A204.1 (cell line): ENCODE data around the gene WDSUB1.

Experiments
- FAIRE-seq: peaks from 2 replicates; lab custom pipeline; 2012; peaks lifted over from hg19 to GRCh38; lab: Jason Lieb, UNC

WDSUB1 gene

DNA sequence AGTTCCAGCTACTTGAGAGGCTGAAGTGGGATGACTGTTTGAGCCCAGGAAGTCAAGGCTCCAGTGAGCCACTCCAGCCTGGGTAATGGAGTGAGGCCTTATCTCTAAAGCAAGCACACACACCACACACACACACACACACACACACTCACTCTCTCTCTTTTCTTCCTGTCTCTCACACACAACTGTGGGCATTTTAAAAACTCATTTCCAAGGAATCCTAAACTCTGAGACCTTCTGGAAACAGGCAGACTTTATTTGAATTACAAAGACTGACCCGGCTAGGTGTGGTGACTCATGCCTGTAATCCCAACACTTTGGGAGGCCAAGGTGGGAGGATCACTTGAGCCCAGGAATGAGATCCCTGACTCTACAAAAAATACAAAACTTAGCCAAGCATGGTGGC, 21.3 kb downstream of the WDSUB1 start:
- no peak for FAIRE-seq

DNA sequence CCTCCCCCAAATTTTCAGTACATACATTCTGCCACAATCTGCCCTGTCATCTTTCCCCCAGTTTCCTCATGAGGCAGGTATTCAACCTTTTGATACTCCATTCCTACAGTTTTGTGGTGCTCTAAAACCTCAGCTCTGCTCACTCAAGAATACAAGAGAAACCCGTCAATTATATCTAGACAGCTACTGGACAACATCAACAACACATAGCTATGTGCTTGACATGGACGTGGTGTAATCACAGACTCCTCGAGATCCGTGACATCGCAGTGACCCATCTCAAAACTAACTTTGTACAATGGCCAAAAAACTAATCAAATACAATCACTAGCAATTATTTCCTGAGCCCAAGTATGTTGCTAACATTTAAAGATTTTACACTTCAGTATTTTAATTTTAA, 23.6 kb downstream of the WDSUB1 start:
- FAIRE-seq = no peak

DNA sequence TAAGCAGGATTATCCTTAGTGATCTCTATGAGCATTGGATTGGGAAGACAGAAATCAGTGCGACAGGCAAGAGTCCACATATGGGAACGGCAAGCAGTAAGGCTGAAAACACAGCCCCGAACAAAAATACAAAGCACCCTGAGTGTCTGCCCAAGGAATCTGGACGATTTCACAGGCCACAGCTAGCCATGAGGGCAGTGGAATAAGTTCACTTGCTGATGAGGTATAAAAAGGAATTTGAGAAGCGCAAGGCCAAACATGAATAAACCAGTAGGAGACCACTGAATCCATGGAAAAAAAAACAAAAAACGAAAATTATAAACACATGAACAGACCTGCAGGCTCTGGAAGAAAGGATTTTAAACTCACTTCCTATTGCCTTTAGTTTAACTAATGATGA, 24.3 kb downstream of the WDSUB1 start:
- no peak for FAIRE-seq

DNA sequence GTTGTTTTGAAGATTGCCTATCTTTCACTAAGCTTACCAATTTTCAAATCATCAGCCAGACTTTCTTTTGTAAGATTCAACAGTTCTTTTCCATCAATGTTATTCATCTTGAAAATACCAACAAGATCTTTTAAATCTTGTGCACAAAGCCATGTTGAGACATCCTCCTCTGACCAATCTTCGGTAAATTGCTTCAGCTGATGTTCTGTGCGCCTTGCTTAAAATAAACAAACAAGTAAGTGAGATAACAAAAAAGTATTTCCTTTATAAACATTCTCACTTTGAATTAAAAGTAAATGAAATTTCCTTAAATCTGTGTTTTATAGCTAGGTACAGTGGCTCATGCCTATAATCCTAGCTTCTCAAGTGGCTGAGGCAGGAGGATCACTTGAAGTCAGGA, 30.3 kb downstream of the WDSUB1 start:
- no peak for FAIRE-seq

DNA sequence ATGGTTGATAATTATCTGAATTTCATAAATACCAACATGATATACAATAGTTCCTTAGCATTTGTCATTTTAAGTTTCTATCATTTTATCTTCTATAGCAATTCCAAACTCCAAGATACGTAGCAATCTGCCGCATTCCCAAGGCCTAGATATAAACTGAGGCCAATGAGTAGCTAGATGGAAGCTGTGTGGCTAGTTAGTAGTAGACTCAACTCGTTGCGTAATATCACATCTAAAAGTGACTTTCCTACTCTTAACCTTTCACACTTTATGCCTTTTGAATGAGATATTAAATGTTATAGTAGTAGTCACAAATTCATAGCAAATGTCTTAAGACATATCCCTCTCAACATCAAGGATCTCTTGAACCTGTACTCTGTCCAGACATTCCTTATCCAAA, 33.6 kb downstream of the WDSUB1 start:
- FAIRE-seq = no peak

DNA sequence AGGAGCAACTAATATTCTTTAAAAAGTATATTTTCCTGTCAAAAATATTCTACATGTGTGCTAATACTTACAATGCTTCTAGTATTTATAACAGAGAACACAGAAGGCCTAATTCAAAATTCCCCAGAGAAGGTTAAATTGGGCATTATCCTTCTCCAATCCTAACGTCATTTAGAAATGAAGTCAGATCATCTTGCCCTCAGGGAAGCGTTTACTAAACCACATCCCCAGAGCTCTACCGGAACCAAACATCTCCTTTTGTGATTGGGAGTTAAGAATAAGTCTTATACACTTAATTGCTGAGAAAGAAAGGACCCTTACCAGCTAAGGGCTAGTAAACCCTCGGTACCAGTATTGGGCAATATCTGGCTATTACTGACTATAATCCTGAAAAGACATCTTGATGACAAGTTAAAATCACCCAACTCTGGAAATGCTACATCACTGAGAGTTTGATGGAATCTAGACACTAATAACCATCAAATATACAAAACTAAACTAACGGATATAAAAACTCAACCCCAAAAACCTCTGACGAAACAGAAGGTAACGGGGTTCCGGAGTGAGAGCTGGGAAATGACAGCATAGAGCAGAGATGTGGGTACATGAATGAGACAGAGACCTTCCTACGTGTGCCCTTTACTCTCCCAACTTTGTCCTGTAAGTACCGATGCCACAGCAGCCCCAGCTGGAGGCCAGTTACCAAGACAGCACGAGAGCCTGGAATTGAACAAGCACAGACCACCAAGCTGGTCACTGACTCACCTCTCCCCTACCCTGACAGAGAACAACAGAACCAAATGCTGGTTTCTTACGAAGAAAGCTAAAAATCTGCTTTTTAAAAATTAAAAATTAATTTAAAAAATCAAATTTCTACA, 35.0 kb downstream of the WDSUB1 start:
- FAIRE-seq = no peak

DNA sequence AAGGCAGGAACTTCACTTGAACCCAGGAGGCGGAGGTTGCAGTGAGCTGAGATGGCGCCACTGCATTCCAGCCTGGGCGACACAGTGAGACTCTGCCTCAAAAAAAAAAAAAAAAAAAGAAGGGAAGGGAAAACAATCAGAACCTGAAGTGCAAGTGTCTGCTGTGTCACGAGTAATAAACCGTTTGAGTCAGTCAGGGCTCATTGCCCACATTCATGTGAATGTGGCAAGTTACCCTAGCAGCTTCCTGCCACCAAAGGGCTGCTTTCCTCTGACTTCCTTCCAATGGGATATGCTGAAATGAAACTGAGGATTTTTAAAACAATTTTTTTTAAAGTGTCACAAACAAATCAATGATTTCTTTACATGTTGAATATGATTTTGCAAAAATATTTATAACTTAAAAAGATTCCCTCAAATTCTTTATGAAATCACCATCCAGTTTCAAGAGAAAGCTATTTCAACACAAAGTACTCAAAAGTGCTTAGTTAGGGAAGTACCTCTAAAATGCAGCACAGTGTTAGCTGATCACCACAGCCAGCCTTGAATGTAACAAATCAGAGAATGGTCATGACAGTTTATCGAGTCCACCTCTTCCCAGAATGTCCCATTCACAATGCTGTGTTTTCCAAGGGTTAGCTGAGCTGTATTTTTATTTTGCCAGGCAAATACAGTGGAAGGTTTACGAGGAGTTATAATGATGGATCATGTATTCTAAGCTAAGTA, 36.4 kb downstream of the WDSUB1 start:
- FAIRE-seq = no peak

DNA sequence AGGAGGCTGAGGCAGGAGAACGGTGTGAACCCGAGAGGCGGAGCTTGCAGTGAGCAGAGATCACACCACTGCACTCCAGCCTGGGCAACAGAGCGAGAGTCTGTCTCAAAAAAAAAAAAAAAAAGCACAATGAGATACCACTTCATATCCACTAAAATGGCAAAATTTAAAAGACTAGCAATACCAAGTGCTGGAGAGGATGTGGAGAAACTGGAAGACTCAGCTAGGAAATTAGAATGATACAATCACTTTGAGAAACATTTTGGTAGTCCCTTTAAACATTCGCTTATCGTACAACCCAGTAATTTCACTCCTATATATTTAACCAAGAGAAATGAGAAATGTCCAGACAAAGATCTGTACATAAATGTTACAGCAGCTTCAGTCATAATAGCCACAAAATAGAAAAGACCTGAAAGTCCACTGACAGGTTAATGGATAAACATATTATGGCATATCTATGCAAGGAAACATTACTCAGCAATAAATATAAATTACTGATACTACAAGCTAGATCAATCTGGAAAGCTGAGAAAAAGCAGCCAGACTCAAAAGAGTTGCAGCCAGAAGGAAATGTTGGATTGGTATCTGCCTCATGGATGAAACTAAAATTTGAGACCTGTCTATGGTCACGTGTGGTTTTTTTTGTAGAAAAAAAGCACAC, 40.0 kb downstream of the WDSUB1 start:
- FAIRE-seq = no peak

DNA sequence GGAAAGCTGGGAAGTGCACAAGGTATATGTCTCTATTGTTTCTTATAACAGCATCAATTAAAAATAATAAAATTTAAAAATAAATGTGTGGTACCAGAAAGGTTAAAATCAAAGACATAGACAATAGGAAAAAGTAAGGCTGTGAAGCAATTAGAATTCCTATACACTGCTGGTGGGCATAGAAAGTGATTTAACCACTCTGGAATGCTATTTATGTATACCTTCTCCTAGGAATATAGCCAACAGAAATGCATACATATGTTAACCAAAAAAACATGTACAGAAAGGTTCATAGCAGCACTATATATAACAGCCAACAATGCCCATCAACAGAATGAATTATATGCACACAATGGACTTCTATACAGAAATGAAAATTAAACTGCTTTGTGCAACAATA, 43.0 kb downstream of the WDSUB1 start:
- FAIRE-seq = no peak

DNA sequence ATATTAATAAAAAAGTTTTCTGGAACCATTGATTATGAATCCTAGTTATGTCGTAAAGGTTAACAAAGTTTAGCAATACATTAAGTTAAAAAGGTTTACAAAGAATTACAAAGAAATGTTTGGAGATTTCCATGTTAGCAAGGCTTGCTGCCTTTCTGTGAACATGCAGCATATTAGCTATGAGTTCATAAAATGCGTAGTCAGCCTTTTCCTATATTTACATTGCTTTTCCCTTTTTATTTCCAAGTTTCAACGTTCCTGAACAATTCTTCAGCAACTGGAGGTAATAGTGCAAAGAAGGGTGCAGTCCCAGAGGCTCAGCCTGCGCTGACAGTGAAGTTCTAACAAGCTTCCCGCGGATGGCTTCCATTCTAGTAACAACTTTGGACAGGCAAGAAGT, 51.6 kb downstream of the WDSUB1 start:
- FAIRE-seq = no peak

DNA sequence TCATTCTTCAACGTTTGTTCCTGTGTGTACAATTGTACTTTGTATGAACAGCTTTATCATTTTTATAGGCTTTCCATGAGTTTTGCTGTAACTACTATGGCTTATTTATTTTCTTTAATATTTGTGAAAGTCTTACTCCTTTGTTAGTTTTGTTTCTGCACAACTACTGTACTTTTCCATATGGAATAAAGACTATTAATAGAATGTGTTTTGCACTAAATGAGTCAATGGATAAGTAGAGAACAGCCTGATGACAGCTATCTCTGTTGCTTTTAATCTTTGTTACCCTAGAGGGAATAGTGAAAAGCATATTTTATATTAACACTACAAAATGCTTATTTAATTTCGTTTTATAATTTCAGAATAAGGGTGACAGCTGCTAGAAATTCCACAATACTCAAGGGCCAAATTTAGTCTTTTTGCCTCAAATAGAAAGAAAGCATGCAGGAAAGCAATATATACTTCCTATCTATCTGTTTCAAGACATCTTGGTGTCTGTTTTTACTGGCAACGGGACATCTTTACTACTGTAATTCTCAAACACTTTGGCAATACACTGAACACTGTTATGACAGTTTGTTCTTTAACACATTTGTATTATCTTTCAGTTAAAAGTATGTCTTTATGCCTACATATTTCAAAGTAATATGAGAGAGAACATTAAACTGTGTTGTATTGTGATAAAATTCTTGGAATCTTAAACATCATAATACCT, 53.9 kb downstream of the WDSUB1 start:
- no peak for FAIRE-seq

DNA sequence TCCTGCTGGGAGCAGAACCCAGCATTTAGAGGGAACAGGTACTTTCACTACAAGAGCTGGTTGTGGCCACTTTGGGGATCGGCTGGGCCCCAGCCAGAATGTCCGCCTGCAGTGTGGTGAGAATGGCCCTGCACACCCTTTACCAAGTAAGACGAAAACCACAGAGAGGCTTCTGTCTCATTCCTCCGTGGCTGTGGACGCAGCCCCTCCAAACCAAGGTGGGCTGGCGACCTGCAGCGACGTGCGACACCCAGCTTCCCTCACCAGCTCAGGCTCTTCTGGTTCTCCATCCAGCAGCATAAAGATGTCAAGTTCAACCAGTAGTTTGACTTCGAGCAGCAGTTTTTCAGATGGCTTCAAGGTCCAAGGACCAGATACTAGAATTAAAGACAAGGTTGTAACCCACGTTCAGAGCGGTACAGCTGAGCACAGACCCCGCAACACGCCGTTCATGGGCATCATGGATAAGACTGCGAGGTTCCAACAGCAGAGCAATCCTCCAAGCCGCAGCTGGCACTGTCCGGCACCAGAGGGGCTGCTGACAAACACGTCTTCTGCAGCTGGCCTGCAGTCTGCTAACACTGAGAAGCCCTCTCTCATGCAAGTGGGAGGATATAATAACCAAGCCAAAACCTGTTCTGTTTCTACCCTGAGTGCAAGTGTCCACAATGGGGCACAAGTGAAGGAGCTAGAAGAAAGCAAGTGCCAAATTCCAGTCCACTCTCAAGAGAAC, 56.2 kb downstream of the WDSUB1 start:
- FAIRE-seq = no peak

DNA sequence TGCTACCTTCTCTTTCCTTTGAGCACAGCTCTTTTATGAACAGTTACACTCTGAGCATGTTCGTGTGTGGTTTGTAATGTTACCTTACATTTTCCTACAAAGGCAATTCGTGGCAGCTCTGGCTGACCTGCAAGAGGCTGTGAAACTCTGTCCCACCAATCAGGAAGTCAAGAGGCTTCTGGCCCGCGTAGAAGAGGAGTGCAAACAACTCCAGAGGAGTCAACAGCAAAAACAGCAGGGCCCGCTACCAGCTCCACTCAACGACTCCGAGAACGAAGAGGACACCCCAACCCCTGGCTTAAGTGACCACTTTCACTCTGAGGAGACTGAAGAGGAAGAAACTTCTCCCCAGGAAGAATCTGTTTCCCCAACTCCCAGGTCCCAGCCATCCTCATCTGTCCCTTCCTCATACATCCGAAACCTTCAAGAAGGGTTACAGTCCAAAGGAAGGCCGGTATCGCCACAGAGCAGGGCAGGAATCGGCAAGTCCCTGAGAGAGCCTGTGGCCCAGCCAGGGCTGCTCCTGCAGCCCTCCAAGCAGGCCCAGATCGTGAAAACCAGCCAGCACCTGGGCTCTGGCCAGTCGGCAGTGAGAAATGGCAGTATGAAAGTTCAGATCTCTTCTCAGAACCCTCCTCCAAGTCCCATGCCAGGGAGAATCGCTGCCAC, 56.9 kb downstream of the WDSUB1 start:
- FAIRE-seq = no peak

DNA sequence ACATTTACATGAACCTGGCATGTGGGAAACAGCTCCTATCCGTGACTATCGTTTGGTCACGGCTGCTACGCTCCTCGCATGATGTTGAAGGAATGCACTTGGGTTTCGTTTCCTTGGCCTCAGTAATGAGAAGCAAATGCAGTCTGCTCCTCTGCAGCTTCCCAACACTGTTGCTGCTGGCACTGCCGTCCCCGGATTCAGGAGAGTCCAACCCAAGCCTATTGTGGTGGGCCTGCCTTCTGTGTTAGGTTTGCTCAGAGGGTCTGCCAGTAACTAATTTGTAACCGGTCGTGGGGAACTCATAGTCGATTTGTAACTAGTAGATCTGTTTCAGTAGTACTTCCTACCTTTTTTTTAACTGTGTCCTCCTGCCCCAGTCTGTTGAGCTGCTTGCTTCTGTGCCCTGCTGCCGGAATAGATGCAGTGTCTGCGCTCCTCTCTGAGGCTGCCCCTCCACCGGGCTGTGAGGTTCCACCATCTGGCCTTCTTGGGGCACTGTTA, 58.4 kb downstream of the WDSUB1 start:
- no peak for FAIRE-seq

DNA sequence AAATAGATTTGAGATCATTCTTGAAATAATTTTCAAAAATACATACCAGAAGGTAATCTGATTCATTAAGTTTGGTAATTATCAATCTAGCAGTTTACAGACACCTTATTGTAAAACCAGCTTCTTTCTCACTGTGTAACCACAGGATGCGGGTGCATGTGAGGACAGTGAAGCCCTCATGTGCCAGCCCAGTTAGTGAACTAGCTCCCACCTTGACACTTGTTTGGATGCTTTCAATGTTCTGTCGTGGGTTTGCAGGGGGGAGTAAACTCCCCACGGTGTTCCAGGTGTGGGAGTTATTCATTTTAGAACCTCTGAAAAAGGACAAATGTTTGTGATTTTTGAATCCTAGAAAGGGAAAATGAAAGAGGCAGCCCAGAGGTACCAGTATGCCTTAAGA, 59.0 kb downstream of the WDSUB1 start:
- no peak for FAIRE-seq

DNA sequence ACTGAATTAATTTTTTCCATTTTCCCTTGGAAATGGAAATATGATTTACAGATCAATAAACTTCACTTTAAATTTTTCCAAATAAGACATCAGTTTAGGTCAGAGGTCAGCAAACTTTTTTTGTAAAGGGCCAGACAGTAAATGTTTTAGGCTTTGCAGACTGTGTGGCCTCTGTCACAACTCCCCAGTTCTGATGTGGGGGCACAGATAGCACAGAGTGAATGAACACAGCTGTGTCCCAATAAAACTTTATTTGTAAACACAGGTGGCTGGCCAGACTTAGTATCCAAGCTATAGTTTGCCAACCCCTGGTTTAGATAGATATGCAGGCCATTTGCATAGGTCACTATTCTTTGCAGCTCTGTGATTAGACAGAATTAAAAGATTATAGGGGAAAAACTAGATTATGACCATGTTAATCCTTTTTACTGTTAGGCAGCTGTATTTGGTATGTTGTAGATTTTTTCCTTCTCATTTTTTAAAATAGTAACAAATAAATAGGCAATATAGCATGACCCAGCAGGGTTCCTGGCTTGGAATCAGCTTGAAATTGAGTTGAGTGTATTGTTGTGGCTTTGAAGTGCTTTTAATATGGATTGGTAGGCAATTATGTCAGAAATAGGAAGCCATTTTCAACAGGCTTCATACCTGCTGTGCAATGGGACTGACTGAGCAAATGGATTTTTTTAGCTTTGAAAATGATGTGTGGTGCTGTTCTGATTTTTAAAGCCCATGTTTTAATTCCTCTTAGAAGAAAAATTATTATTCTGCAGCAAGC, 59.7 kb downstream of the WDSUB1 start:
- FAIRE-seq = no peak

DNA sequence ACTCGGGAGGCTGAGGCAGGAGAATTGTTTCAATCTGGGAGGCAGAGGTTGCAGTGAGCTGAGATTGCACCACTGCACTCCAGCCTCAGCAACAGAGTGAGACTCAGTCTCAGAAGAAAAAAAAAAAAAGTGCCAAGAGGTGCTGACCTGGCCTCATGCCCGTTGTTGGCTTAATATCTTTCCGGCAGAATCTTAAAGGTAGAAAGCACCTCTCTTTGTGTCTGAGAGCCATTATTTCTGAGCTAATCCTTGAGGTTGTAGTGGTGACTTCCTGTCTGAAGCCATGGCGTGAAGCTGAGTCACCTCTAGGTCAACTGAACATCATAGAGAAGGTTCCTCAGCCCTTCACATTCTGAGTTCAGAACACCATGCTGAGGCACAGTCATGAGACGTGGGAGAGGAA, 60.4 kb downstream of the WDSUB1 start:
- no peak for FAIRE-seq

DNA sequence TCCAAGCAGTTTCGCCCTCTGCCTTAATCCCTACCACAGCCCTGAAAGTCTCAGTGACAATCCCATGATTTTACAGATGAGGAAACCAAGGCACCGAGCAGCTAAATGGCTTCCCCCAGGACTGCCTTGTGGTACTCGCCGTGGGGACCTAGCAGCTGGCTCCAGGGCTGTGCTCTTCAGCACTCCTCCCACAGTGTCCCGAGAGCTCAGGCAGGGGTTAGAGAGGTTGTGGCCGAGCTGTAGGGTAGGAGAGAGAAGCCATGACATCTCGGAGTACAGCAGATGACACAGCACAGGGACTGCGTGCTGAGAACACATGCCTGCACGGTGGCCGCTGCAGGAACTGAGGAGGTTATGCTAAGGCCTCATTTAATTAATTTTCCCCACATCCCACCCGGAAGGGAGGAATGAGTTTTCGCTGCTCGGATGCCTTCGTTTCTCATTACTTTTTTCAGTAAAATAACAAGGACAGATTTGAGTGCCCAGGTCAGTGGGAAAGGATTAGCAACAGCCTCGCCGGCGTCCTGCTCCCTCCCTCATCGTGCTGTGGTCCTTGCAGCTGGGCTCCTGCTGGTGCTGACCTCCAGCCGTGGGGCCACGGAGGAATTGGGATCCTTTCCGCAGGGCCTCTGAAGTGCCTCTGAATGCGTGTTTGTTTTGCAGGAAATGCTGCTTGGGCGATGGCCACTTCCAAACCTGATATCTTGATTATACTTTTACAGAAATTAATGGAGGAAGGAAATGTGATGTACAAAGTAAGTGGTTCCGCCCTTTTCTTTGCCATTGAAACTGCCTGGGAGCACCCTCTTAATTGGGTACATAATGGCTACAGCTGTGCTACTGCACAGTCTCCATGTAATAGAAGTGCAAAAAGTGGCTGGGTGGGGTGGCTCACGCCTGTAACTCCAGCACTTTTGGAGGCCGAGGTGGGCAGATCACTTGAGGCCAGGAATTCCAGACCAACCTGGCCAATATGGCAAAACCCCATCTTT, 61.2 kb downstream of the WDSUB1 start:
- FAIRE-seq = no peak
